HL-60/S4 treated with phorbol 12-myristate 13-acetate at 8.2 ng/mL for 4 days and 3 days (cell line): ENCODE measurements around the gene INPP5K.

Source experiments
- in situ Hi-C: fragments of 300-500 bp; cut with MboI; formaldehyde crosslinking; loops from 2 replicates; pipeline ENCODE4 v1.15.0; 2022; ENCODE audit warnings: low sequenced_read_pairs

The INPP5K gene

GRCh38 chr17:1509290-1509881, 7.0 kb downstream of the INPP5K start:
- in situ Hi-C loops = loop anchor here (25.0 kb wide), 1 partner anchor 247 kb away; the partner anchor contains the start of gene BHLHA9

- in situ Hi-C loops = loop anchor here (25.0 kb wide), 1 partner anchor 246 kb away; the partner anchor contains the start of gene BHLHA9
These were observed 7.7 kb downstream of the INPP5K start for GRCh38 chr17:1508709-1509108.

- in situ Hi-C loops = loop anchor here (25.0 kb wide), 1 partner anchor 244 kb away; the partner anchor contains the start of gene BHLHA9
These were observed 9.7 kb downstream of the INPP5K start for GRCh38 chr17:1506649-1507267.

- in situ Hi-C loops = loop anchor here (25.0 kb wide), 1 partner anchor 243 kb away; the partner anchor contains the start of gene BHLHA9
These were observed 10.8 kb downstream of the INPP5K start for GRCh38 chr17:1505586-1505985.

GRCh38 chr17:1504866-1505265, 11.5 kb downstream of the INPP5K start:
- in situ Hi-C loops = loop anchor here (25.0 kb wide), 1 partner anchor 243 kb away; the partner anchor contains the start of gene BHLHA9

GRCh38 chr17:1503699-1504098, 12.7 kb downstream of the INPP5K start:
- in situ Hi-C loops = loop anchor here (25.0 kb wide), 1 partner anchor 241 kb away; the partner anchor contains the start of gene BHLHA9

GRCh38 chr17:1498869-1499268, 17.5 kb downstream of the INPP5K start:
- in situ Hi-C loops = no loop called here

- in situ Hi-C loops = no loop called here
These were observed 18.2 kb downstream of the INPP5K start for GRCh38 chr17:1498233-1498632.

- in situ Hi-C loops = no loop called here
These were observed 18.6 kb downstream of the INPP5K start for GRCh38 chr17:1497831-1498230.

- in situ Hi-C loops = no loop called here
These were observed 19.5 kb downstream of the INPP5K start for GRCh38 chr17:1496869-1497268.

GRCh38 chr17:1495265-1495989, 21.0 kb downstream of the INPP5K start:
- in situ Hi-C loops = no loop called here

- in situ Hi-C loops = no loop called here
These were observed 21.6 kb downstream of the INPP5K start for GRCh38 chr17:1494736-1495253.

GRCh38 chr17:1494203-1494602, 22.2 kb downstream of the INPP5K start:
- in situ Hi-C loops = no loop called here

GRCh38 chr17:1493291-1493980, 23.0 kb downstream of the INPP5K start:
- in situ Hi-C loops = no loop called here

GRCh38 chr17:1492249-1493206, 23.9 kb downstream of the INPP5K start, which contains the start of gene MYO1C:
TSS of gene MYO1C (minus strand) at chr17:1492686. CDS start at chr17:1492487, 199 bp downstream.
- in situ Hi-C loops = no loop called here

GRCh38 chr17:1491443-1492248, 24.8 kb downstream of the INPP5K start:
- in situ Hi-C loops = no loop called here

- in situ Hi-C loops = no loop called here
These were observed 25.6 kb downstream of the INPP5K start for GRCh38 chr17:1490643-1491442.

GRCh38 chr17:1488826-1489270, 27.6 kb downstream of the INPP5K start:
- in situ Hi-C loops = no loop called here
